ENCODE measurements around the gene ZSCAN18. TPM values are rescaled to one million over a fixed set of nuclear protein-coding genes. Genes with fewer than 3 reads are reported as not detected.

The ZSCAN18 gene
- total RNA-seq, 1 donor from 2014 or later: 109 TPM

DNA sequence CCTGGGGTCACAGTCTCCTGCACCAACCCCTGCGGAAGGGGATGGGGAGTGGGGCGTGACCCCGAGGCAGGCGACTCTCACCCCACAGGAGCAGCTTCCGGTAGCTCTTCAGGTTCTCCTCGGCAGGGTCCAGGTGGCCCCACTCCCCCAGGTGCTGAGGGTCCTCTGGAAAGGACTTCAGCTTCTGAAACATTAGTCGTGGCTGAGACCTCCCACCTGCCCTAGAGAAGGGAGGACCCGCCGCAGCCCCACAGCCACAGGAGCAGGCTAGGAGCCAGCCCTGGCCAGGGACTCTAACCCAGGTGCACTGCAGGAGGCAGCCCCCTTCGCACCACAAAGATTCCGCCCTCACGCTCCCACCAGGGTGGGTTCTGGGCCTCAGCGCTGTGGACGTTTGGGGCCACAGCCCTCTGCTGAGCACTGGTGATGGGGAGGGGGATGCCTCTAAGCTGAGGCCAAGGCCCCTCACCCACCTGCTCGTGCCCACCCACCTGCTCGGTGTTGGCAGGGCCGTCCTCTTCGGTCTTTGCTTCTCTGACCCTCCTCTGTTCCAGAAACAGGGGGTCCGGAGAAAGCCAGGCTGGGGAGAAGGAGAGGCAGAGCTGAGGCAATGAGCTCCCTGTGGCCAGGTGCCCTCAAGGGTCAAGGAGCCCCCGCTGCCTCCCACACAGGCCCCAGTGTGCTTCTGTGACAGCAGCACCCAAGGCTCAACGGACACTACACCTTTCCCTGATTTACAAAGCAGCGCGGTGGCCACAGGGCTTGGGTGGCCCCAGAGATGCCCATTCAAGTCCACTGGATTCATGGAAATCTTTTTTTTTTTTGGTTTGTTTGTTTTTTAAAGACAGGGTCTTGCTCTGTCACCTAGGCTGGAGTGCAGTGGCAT is 11.0 kb downstream of the ZSCAN18 start:
- no peak for DNase-seq (ENCODE audit: low spot score)

DNA sequence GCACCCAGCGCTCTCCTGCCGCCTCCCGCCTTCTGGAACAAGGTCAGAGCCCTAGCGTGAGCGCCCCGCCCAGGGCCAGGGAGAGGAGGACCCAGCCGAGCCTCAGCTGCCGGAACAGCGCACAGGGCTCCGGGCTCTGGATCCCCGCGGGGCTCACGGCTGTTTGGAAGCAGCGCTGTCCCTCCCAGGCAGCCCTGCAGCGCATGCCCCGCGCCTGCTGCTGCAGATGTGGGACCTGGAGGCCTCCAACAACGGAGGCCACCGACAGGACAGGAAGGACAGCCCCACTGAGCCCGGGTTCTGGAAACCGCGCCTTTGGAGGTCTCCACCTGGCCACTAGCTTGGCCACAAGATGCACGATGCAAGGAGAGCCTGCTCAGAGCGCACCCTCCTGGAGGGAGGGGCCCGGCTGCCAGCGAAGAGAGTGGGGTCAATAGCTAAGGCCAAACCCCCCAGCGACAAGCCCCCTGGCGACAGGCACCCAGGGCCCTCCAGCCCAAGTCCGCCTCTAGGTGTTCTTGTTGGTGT is 12.6 kb downstream of the ZSCAN18 start:
- no peak for DNase-seq (ENCODE audit: low spot score)

DNA sequence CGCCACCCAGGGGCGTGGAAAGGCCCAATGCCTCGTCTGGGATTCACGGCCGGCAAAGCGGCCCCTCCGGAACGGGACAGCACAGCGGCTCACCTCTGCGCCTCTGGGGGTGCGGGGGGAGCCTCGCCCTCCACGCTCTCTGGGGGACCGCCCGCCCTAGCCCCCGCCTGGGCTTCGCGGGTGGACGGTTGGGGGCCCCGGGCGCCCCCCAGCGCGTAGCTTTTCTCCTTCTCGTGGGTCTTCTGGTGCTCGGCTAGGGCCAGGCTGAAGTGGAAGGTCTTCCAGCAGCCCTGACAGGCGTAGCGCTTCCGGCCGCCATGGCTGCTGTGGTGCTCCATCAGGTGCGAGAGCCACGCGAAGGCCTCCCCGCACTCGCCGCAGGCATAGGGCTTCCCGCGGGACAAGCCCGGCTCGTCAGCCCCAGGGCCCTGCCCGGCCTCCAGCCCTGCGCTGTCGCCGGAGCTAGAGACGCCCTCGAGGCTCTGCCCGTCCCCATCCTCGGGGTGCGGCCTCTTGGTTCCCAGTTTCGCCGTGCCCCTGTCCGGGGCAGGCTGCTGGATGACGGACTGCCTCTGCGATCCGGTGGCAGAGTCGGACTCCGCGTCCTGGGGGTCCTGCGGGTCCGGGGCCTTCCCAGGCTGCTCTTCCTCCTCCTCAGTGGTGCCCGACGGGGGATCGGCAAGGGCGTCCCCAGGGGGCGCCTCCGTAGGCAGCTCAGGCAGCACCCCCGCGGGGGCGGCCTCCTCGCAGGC is 13.3 kb downstream of the ZSCAN18 start:
- no peak for DNase-seq (ENCODE audit: low spot score)

DNA sequence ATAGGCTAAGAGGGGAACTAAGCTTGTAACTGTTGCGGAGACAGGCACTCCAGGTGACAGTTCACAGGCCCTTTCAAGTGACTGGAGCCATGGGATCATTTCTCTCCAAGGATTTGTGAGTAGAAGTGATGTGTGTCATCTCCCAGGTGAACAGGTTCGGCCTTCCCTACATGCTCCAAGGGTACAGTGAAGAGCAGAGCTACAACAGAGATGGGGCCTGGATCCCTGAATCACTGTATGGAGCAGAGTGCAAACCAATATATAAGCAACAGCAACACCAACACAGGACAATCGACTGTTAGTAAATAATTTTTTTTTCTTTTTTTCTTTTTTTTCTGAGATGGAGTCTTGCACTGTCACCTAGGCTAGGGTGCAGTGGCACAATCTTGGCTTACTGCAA is 15.0 kb downstream of the ZSCAN18 start:
- no peak for DNase-seq (ENCODE audit: low spot score)

DNA sequence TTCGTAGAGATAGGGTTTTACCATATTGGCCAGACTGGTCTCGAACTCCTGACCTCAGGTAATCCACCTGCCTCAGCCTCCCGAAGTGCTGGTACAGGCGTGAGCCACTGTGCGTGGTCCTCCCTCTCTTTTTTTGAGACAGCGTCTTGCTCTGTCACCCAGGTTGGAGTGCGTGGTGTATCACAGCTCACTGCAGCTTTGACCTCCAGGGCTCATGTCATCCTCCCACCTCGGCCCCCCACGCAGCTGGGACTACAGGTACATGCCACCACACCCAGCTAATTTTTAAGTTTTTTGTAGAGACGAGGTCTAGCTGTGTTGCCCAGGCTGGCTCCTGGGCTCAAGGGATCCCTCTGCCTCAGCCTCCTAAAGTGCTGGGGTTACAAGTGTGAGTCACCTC is 18.2 kb downstream of the ZSCAN18 start:
- DNase-seq (ENCODE audit: low spot score): no peak

DNA sequence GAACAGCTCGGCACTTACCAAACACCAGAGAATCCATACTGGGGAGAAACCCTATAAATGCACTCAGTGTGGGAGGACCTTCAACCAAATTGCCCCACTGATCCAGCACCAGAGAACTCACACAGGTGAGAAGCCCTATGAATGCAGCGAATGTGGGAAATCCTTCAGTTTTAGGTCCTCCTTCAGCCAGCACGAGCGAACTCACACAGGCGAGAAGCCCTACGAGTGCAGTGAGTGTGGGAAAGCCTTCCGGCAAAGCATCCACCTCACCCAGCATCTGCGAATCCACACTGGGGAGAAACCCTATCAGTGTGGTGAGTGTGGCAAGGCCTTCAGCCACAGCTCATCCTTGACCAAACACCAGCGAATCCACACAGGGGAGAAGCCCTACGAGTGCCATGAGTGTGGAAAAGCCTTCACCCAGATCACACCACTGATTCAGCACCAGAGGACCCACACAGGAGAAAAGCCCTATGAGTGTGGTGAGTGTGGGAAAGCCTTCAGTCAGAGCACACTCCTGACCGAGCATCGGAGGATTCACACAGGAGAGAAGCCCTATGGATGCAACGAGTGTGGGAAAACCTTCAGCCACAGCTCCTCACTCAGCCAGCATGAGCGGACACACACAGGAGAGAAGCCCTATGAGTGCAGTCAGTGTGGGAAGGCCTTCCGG is 30.7 kb downstream of the ZSCAN18 start:
- no peak for DNase-seq (ENCODE audit: low spot score)

DNA sequence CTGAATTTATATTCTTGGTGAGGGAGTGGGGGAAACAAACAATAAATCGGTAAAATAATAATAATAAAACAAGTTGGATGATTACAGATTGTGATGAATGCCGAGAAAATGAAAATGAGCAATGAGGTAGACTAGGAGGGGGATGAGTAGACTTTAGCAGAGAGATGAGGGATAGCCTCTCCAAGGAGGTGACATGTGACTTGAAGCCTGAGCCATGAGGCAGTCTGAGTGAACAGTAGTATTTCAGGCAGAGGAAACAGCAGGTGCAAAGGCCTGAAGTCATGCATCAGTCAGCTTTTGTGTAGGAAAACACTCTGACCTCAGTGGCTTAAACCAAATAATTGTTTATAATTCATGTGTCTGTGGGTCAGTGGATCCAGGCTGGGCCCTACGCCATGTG is 34.3 kb downstream of the ZSCAN18 start:
- no peak for DNase-seq (ENCODE audit: low spot score)

DNA sequence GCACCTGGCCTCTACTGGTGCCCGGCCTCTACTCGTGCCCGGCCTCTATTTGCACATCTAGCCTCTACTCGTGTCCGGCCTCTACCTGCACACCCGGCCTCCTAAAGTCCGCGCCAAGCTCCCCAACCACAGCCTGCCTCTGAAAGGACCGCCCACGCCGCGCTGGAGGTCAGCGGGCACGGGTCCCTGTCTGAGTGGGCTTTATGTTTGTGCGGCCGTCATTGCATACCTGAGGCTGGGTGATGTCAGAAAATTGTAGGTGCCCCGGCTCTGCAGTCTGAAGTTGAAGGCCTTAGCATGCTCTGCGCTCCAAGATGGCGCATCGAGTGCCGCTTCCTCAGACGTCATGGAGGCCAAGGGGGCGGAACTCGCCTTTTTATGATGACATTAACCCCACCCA is 37.8 kb downstream of the ZSCAN18 start:
- DNase-seq (ENCODE audit: low spot score): no peak

DNA sequence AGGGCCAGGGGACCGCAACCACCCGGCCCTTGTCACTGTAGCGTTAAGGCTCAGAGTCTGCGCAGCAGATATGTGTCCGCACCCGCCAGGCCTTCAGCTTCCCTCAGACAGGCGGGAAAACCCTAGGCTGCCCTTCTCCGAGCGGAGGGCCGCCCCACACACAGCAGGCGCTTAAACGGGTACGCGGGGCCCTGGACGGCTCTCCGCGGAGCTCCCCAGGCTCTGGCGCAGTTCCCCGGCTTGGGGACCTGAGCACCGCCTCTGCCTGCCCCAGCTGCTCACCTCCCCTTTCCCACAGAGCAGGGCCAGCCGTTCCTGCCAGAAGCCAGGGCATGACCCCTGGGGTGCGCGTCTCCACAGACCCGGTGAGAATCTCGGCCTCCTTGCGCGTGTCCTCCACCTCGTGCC is 38.4 kb downstream of the ZSCAN18 start:
- DNase-seq (ENCODE audit: low spot score): no peak

DNA sequence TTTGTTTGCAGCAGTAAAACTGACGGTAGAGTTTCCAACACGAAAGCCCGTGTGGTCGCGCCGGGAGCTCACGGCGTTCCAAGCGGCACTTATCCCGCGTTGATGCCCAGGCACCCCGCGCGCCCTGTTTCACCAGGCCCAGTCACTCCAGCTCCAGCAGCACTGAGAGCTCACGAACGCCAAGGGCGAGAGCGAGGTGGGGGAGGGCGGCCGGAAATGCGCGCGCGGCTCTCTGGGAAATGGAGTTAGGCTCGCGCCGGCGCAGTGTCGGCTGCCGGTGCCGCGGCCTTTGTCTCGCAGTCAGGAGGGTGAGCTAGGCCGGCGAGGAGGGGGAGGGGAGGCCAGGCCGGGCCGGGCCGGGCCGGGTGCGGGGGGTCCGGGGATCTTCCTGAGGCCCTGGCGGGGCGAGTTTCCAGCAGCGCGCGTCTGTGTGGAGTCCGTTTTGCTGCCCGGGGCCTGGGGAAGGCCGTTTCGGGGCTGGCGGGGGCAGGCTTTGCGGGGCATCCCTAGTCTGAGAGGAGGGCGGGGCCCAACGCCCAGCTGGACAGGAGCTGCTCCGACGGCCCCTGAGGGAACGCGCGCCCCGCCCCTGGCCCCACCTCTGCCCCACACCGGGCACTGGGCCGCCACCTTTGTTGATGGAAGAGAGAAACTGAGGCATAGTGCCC is 38.9 kb downstream of the ZSCAN18 start, which contains the start of gene ZNF135:
ZNF135 (plus strand) TSS at position 280 of the 668 bp plus-strand sequence. CDS start 721 bp downstream, outside the sequence.
- peak; percentile 94 for DNase-seq (ENCODE audit: low spot score)

DNA sequence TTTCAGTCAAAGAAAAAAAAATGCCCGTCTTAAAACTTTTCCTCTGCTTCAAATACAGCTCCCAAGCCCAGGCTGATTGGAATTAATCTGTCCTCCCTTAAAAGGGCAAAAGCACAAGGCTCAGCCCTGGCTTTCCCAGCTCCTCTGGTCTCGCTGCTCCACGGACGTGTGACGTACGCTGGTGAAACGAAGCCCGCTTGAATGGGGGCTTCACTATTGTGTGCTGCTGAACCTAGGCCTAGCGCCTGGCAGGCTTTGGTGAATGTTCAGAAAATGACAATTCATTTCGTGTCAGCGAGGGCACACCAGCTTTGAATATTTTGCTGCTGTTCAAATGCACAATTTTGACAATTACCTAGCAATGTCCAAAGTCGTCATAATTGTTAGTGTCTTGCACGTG is 39.6 kb downstream of the ZSCAN18 start:
- DNase-seq (ENCODE audit: low spot score): no peak

DNA sequence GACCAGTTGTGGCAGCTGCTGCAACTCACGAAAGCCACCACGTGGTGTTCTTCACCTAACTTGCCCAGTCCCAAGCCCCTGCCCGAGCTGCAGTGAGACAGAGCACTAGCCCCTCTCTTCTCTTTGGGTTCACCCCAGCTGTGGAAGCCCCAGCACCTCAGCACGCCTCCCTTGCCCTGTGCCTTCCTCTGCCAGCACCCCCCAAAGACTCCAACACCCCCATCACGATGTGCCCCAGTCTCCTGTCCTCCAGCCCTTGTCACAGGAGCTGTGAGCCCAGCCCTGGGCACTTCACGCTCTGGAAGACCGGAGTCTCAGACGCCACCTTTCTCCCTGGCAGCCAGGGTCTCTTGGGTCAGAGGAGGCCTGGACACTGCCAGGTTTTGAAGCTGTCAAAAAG is 41.2 kb downstream of the ZSCAN18 start:
- DNase-seq (ENCODE audit: low spot score): no peak

DNA sequence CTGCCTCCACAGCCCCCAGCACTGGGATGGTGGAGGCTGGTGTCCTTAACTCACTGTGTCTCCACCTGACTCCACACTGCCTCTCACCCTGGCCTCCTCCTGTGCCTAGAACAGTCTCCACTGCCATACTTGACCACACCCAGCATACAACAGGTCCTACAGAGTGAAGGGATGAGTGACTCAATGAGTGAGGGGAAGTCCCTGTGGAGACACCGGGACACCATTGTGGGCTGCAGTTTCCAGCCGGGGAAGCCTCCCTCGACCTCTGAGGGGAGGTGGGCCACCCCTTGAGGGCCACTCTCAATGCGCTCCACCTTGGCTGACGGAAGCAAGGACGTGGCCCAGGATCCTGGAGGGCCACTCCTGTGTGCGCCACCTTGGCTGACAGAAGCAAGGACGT is 41.8 kb downstream of the ZSCAN18 start:
- no peak for DNase-seq (ENCODE audit: low spot score)

DNA sequence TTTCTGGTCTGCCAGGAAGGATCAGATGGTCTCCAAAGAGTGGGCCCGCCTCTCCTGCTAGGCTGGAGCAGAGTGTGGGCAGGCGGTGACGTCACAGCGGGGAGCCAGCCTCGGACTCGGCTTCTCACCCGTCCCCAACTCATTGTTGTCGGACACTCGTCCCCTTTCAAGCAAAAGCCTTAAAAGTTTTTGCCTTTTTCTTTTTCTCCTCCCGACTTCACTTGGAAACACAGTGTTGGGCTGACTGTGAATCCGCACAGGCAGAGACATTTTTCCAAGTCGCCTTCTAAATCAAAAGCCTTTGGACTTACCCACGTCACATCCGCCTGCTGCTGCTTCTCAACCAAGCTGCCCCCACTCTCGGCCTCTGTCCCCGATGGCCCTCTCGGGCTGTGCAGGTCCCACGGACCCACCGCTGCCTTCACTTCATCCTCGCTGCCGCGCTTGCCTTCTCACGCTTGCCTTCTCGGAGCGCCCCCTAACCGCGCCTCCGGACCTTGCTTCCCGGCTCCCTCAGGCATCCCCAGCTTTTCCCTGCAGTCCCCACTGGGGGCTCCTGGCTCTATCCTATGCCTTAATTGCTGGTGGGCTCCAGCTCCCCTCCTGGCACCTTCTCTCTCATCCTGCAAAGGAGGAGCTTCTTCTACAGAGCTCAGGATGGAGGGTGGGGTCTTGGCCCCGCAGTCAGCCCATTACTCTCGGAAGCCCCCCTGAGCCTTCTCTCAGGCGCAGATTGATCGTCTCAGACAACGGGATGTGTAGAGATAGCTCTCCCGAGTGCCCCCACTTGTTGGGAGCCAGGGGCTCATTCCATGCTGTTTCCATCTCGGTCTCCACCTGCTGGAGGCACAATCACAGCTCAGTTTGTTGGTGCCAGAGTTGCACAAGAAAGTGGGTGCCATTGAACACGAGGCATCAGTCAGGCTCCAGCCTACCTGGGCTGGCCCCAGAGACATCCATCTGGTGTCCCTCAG is 42.8 kb downstream of the ZSCAN18 start:
- no peak for DNase-seq (ENCODE audit: low spot score)

DNA sequence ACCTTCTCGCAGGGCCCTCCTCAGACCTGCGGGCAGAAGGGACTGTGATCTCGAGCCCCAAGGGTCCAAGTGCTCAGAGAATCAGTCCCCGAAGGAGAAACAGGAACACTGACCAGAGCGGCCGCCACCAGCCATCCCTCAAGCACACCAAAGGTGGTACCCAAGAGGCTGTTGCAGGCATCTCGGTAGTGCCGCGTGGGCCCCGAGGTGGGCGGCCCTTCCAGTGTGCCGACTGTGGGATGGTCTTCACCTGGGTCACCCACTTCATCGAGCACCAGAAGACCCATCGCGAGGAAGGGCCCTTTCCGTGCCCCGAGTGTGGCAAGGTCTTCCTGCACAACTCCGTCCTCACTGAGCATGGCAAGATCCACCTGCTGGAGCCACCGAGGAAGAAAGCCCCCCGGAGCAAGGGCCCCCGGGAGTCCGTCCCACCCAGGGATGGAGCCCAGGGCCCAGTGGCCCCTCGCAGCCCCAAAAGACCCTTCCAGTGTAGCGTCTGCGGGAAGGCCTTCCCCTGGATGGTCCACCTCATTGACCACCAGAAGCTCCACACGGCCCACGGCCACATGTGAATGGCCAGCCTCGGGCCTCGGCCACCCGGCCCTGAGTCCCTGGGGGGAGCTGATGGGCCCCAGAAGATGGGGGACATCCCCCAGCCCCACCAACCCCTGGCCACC is 44.4 kb downstream of the ZSCAN18 start:
- DNase-seq (ENCODE audit: low spot score): no peak

DNA sequence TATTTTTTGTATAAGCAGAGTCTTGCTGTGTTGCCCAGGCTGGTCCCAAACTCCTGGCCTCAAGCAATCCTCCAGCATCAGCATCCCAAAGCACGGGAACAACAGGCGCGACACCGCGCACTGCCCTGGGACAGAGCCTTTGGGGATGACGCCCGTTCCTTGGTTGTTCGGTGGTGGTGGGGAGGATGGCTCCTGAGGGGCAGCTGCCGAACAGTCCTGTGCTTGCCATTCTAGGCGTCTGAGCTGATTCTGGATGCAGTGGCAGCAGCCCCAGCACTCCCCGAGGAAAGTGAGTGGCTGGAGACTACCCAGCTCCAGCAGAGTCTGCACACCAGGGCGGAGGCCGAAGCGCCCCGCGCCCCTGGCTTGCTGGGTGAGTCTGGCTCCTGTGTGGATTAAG is 45.8 kb downstream of the ZSCAN18 start:
- DNase-seq (ENCODE audit: low spot score): no peak

DNA sequence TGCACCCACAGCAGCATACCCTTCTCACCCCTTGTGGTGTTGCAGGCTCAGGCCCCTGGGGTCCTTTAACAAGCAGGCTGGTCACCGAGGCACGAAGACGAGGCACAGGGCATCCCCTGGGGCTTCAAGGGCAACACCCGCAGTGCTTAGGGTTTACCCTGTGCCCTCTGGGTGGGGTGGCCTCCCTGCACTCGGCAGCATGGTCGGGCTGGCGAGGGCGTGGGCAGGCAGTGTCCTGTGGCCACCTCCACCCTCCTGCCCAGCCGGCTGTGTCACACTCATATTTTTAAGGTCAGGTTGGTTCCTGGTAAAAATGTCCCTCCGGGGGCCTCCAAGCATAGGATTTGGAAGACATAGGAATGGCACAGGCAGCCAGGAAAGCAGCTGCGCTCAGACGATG is 50.4 kb downstream of the ZSCAN18 start:
- no peak for DNase-seq (ENCODE audit: low spot score)

DNA sequence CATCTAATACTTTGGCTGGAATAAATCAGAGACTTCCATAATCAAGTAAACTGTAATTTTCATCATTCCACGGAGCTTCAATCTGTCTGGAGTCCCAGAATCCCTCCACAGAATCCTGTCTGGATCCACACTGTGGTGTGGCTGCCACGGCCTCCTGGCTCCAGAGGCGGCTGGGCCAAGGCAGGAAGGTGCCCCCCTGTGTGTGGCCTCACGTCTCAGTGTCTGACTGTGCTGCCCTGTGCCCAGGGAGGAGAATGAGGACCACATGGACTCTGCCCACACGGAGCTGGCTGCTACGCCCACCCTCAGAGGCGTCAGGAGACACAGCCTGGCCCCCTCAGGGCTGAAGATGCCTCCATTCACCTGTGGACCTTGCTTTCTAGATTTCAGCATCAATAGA is 51.2 kb downstream of the ZSCAN18 start:
- DNase-seq (ENCODE audit: low spot score): no peak

DNA sequence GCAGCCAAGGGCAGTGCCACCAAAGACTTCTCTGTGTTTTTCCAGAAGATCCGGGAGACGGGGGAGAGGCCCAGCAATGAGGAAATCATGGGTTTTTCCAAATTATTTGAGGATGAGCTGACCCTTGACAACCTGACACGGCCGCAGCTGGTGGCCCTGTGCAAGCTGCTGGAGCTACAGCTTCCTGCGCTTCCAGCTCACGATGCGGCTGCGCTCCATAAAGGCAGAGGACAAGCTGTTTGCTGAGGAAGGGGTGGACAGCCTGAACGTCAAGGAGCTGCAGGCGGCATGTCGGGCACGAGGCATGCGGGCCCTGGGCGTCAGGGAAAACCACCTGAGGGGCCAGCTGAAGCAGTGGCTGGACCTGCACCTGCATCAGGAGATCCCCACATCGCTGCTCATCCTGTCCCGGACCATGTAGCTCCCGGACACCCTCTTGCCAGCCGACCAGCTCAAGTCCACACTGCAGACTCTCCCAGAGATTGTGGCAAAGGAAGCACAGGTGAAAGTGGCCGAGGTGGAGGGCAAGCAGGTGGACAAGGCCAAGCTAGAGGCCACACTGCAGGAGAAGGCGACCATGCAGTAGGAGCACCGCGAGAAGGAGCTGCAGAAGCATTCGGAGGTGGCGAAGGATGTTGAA is 52.5 kb downstream of the ZSCAN18 start:
- DNase-seq (ENCODE audit: low spot score): no peak
